Kidney glomerular epithelial cell (primary cell): ENCODE data around the gene SEC24D.

Experiments
- DNase-seq: peaks from one replicate; lab custom pipeline; 2025; lab: John Stamatoyannopoulos, UW

The SEC24D gene

DNA sequence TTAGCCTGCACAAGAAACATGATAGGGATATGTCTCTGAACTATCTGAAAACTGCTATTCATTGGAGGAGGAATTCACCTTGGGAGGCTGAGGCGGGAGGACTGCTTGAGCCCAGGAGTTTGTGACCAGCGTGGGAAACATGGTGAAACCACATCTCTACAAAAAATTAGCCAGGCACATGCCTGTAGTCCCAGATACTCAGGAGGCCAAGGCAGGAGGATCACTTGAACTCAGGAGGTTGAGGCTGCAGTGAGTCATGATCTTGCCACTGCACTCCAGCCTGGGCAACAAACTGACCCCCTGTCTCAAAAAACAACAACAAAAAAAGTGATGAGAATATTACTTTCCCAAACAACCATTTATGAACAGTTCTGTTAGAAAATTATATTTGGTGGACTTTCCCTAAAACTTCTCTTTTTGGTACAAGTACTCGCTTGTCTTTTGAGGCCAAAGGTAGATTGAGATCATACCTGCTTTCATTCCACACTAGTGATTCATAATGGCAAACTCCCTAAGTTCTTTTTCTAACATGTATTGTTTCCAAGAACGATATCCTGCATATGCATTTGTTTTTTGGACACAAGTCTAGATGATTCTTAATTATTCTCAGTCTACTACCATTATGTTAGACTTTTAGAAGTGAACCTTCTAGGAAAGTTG is 117.3 kb downstream of the SEC24D start:
- DNase-seq, result no peak

DNA sequence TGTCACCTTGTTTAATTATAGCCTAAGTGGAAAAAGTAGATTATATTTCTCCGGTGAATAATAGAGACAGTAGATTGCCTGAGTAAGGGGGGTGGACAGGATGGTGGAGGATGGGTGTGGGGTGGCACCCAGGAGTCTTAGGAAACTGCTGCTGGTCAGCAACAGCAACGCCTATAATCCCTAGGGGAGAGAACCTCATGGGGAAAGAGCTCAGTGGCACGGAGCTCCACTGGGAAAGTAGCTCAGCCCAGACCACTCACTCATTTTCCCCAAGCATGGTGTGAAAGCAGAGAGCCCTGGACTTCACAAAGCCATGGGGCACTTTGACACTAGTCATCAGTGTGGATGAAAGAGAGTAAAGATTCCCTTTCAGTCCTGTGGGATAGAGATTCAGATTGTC is 119.6 kb downstream of the SEC24D start:
- no peak for DNase-seq

DNA sequence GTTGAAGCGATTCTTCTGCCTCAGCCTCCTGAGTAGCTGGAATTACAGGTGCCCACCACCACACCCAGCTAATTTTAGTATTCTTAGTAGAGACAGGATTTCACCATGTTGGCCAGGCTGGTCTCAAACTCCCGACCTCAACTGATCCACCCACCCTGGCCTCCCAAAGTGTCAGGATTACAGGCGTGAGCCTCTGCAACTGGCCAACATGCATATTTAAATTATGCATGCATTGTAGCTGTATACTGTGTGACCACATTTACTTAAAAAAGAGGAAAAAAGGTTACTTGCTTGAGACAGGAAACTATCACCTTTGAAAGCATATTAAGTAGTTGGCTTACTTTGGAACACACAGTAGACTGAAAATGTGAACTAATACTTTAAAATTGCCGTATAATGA is 121.2 kb downstream of the SEC24D start:
- no peak for DNase-seq

DNA sequence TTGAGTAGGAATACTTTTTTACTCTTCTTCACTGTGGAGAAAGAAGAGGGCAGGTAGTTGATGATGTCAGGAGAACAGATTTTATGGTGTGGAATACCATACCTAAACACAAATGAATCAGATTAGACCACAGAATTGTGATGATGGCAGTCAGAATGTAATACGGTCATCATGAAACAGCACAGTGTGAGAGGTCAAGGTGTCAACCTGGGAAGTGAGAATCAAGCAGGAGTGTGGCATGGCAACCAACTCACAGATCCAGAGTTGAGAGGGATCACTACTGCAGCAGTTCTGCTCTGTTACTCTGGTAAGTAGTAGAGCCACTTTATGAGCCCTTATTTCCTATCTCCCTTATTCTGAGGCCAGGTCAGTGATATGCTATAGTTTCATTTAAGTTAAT is 123.1 kb downstream of the SEC24D start:
- DNase-seq, result no peak

DNA sequence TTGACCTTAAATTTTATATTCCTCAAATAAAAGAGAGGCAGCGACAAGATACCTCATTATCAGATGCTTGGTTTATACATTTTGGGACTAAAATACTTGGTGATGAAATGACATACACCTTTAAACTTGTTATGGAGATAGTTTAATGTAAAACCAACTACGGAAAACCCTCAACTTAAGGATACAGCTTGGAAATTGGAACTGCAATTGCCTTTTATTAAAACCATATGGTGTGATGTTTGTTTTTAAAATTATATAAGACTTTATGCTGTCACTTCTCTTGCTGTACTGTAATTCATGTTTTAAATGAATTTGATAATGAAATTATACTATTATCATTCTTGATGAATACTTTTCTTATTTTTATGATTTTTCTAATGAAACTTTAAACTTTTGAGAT is 124.9 kb downstream of the SEC24D start:
- no peak for DNase-seq

DNA sequence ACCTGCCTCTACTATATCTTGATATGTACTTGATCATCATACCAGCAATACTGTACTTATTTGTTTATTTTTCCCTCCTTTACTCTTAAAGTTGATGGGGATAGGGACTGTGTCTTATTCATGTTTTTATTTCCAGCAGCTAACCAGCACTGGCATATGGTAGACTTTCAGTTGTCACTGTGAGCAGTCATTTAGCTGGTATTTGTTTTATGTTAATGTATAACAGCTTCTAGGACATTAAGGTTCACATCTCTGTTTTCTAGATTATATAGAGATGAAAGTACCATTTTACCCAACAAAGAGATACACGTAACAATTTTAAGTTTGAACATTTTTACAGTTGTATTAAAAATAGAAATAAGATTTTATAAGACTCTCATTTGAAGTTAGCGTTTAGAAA is 132.8 kb downstream of the SEC24D start:
- no peak for DNase-seq

GRCh38 chr4:118684873-118685811 is 150.8 kb downstream of the SEC24D start, which contains the start of gene METTL14:
TSS of gene METTL14 (plus strand) at chr4:118685392. CDS start at chr4:118685535, 143 bp downstream.
- peak; percentile 85 for DNase-seq

DNA sequence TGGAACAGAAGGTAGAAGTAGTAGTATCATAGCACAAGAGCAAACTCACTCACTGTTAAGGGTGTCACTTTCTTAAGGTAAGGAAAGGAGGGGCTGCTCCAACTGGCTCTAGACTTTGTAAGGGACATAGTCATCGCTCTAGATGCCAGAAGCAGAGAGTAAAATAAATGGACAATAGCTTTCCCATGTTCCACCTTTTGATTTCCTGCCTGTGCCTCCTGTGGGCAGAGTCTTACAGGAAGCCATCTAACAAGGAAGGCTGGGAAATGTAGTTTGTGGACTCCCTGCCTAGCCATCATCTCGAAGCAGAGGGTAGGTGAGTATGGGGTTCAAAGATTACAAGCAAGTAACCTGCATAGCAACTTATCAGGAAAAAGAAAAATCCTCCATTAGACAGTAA is 152.4 kb downstream of the SEC24D start:
- DNase-seq, result no peak

GRCh38 chr4:118682928-118683327 is 153.0 kb downstream of the SEC24D start:
- no peak for DNase-seq

DNA sequence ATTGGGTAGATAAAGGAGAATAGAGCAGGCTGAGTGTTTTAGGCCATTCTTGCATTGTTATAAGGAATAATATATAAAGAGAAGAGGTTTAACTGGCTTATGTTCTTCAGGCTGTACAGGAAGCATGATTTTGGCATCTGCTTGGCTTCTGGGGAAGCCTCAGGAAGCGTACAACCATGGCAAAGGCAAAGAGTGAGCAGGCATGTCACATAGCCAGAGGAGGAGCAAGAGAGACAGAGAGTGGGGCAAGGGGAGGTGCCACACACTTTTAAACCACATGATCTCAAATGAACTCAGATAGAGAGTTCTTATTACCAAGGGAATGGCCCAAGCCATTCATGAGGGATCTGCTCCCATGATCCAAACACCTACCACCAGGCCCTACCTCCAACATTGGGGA is 155.1 kb downstream of the SEC24D start:
- no peak for DNase-seq

DNA sequence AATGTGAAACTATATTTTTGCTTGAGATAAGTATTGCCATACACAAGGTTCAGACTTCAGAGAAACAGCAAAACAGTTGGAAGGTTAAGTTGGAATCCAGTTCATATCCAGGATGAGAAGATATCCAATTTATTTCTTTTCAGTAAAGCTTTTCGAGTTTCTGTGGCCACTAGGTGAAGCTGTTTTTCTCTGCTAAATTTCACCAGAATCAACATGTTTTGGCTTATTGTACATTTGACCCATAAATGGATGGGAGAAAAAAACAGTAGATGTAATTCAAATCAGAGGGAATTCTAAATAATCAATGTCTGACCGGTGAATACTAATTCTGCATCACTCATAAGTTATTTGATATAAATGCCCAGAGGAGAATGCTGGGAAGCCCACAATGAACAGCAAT is 159.8 kb downstream of the SEC24D start:
- DNase-seq, result no peak
